ENCODE data around the gene FAM163B. TPM values are rescaled to one million over a fixed set of nuclear protein-coding genes. Genes with fewer than 3 reads are reported as not detected.

Gene FAM163B
- total and polyA plus RNA-seq, 9 of the 15 experiments (the other 6 are each of a cell fraction or from before 2014, with no cell fraction given): not detected

DNA sequence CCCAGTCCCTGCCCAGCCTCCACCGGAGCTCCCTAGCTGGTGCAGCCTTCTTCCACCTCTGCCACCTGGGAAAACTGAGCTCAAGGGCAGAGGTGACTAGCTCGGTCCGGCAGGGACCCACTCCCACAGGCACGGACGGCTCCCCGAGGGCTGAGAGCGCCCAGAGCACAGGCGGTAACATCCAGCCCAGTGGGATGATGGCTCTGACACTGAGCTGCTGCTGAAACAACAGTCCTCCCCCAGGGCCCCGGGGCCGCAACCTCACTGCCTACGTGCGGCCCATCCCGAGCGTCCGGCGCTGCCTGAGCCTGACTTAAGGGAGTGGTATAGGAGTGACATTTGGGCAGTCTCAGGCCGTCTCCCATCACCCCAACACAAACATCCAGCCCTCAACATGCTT lies 3.7 kb downstream of the FAM163B start:
- no peaks in the 10 kb centered on the region for H3K9me1 ChIP-seq (ENCODE audit: control insufficient read depth, insufficient read depth, low read length)
- BruUV-seq (replicated peaks): no TSS peak

More for the DNA sequence above, 3.7 kb downstream of the FAM163B start:
- peaks cover 7% of the 10 kb centered on the region for H4K20me1 ChIP-seq (replicated peaks; ENCODE audit: control insufficient read depth, insufficient read depth, low read length)
- POLR2A ChIA-PET: interaction anchor here (0.6 to 0.7 kb wide), 2 partner anchors 95 to 105 kb away, joined by 3 read pairs; no protein-coding TSS in a partner anchor
- H3K9me3 ChIP-seq (replicated peaks; ENCODE audit: control insufficient read depth, insufficient read depth, low read depth, low read length): no peaks in the 10 kb centered on the region
- no peak overlapping the region for H3K27ac ChIP-seq (ENCODE audit: extremely low read depth, low read depth, low read length)
- DNase-seq (ENCODE audit: extremely low read depth in 1 of 4, low spot score in 3 of 4): no peak
- ATAC-seq: no peak
- H2AFZ ChIP-seq (ENCODE audit: low read depth, low read length): no peak overlapping the region
- H3K27me3 ChIP-seq (ENCODE audit: control insufficient read depth in 2 of 2, insufficient read depth in 2 of 2, low read length in 2 of 2): peaks cover 9 to 51% of the 10 kb centered on the region in 2 experiments; a peak in 3 of 5 replicates
- H3K36me3 ChIP-seq (ENCODE audit: control insufficient read depth, insufficient read depth, low read length): no peaks in the 10 kb centered on the region
- no peak overlapping the region for H3K4me2 ChIP-seq (ENCODE audit: insufficient read depth, low read length)
- H3K4me3 ChIP-seq: no peak overlapping the region
- intact Hi-C loops (cut with micrococcal nuclease): no loop called here
- WGBS (ENCODE audit: insufficient coverage, low coverage, missing lambda C conversion rate): 0% methylated on average over 15 of the region's 17 CpGs
- no peak overlapping the region for H3K9ac ChIP-seq (ENCODE audit: insufficient read depth in 1 of 2, low read depth in 2 of 2, low read length in 2 of 2)
- no peak for FAIRE-seq
- TF ChIP-seq BRF1 (IDR thresholded peaks at IDR 0.05; ENCODE audit: borderline replicate concordance, extremely low read depth, insufficient read length): no peak
- TF ChIP-seq, protein P1, sequence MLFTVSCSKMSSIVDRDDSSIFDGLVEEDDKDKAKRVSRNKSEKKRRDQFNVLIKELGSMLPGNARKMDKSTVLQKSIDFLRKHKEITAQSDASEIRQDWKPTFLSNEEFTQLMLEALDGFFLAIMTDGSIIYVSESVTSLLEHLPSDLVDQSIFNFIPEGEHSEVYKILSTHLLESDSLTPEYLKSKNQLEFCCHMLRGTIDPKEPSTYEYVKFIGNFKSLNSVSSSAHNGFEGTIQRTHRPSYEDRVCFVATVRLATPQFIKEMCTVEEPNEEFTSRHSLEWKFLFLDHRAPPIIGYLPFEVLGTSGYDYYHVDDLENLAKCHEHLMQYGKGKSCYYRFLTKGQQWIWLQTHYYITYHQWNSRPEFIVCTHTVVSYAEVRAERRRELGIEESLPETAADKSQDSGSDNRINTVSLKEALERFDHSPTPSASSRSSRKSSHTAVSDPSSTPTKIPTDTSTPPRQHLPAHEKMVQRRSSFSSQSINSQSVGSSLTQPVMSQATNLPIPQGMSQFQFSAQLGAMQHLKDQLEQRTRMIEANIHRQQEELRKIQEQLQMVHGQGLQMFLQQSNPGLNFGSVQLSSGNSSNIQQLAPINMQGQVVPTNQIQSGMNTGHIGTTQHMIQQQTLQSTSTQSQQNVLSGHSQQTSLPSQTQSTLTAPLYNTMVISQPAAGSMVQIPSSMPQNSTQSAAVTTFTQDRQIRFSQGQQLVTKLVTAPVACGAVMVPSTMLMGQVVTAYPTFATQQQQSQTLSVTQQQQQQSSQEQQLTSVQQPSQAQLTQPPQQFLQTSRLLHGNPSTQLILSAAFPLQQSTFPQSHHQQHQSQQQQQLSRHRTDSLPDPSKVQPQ (CRISPR knock-in tag; IDR thresholded peaks at IDR 0.05; ENCODE audit: borderline replicate concordance): no peak
- TF ChIP-seq ETV6 (IDR thresholded peaks at IDR 0.05; ENCODE audit: borderline replicate concordance in 1 of 2, low read depth in 2 of 2, low read length in 1 of 2): no peak
- no peak for TF ChIP-seq ETV6 (CRISPR knock-in tag; IDR thresholded peaks at IDR 0.05; ENCODE audit: borderline replicate concordance)
- TF ChIP-seq, protein P2, sequence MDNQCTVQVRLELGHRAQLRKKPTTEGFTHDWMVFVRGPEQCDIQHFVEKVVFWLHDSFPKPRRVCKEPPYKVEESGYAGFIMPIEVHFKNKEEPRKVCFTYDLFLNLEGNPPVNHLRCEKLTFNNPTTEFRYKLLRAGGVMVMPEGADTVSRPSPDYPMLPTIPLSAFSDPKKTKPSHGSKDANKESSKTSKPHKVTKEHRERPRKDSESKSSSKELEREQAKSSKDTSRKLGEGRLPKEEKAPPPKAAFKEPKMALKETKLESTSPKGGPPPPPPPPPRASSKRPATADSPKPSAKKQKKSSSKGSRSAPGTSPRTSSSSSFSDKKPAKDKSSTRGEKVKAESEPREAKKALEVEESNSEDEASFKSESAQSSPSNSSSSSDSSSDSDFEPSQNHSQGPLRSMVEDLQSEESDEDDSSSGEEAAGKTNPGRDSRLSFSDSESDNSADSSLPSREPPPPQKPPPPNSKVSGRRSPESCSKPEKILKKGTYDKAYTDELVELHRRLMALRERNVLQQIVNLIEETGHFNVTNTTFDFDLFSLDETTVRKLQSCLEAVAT (IDR thresholded peaks at IDR 0.05): no peak
- no peak for TF ChIP-seq GTF2F1 (IDR thresholded peaks at IDR 0.05; ENCODE audit: low read depth, low read length)
- TF ChIP-seq, protein P3, sequence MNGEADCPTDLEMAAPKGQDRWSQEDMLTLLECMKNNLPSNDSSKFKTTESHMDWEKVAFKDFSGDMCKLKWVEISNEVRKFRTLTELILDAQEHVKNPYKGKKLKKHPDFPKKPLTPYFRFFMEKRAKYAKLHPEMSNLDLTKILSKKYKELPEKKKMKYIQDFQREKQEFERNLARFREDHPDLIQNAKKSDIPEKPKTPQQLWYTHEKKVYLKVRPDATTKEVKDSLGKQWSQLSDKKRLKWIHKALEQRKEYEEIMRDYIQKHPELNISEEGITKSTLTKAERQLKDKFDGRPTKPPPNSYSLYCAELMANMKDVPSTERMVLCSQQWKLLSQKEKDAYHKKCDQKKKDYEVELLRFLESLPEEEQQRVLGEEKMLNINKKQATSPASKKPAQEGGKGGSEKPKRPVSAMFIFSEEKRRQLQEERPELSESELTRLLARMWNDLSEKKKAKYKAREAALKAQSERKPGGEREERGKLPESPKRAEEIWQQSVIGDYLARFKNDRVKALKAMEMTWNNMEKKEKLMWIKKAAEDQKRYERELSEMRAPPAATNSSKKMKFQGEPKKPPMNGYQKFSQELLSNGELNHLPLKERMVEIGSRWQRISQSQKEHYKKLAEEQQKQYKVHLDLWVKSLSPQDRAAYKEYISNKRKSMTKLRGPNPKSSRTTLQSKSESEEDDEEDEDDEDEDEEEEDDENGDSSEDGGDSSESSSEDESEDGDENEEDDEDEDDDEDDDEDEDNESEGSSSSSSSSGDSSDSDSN (IDR thresholded peaks at IDR 0.05; ENCODE audit: borderline replicate concordance in 1 of 2, low read depth in 2 of 2, low read length in 2 of 2): no peak
- TF ChIP-seq NCOA4 (IDR thresholded peaks at IDR 0.05; ENCODE audit: partially characterized antibody): no peak
- in situ Hi-C loops (cut with MboI): no loop called here
- CTCF ChIA-PET (ENCODE audit: low intra/inter-chr PET ratio): no interaction called here
- H3K4me1 ChIP-seq (replicated peaks in 1 of 2; ENCODE audit: control insufficient read depth in 2 of 2, insufficient read depth in 2 of 2, low read length in 2 of 2): peaks cover 0 to 12% of the 10 kb centered on the region in 2 experiments; a peak in 2 of 5 replicates
- H3K79me2 ChIP-seq (ENCODE audit: control insufficient read depth, insufficient read depth, low read length): no peaks in the 10 kb centered on the region

Data from K562 (cell line).